ENCODE measurements around the gene RNH1.

Gene RNH1

DNA sequence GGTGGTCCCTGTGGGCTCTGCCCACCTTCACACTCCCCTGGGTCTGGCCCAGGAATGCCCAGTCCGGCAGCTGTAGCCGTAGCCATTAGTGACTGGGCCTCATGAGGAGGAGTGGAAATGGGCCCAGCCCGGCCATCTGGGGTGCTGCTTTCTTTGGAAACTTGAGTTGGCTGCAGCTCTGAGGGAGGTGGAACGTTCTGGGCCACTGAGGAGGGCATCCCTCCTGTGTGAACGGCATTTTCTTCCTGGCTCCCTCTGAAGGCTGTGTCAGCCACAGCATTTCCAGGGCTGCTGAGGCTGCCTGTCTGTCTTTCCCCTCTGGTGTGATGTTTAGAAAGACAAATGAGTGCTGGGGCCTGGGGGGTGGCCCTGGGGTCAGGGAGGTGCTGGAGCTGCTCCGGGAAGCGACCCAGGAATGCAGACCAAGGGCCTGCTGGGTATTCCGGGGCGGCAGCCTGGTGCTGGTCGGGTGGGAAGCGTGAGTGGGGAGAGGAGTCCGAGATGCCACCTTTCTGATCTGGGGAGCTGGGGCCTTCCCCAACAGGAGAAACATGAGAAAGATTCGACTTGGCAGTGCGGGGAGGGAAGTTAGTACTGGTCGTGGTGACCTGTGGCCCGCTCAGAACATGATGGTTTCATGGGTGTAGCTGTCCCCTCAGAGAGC is 29.9 kb downstream of the RNH1 start:
- TF ChIP-seq, protein P1, sequence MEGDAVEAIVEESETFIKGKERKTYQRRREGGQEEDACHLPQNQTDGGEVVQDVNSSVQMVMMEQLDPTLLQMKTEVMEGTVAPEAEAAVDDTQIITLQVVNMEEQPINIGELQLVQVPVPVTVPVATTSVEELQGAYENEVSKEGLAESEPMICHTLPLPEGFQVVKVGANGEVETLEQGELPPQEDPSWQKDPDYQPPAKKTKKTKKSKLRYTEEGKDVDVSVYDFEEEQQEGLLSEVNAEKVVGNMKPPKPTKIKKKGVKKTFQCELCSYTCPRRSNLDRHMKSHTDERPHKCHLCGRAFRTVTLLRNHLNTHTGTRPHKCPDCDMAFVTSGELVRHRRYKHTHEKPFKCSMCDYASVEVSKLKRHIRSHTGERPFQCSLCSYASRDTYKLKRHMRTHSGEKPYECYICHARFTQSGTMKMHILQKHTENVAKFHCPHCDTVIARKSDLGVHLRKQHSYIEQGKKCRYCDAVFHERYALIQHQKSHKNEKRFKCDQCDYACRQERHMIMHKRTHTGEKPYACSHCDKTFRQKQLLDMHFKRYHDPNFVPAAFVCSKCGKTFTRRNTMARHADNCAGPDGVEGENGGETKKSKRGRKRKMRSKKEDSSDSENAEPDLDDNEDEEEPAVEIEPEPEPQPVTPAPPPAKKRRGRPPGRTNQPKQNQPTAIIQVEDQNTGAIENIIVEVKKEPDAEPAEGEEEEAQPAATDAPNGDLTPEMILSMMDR (conservative IDR thresholded peaks at IDR 0.05; ENCODE audit: low read depth, low read length): no peak
- H3K4me3 ChIP-seq (ENCODE audit: low read length): no peak overlapping the region
- no peak for DNase-seq (ENCODE audit: low read depth)

GRCh38 chr11:476416-476815 is 30.6 kb downstream of the RNH1 start:
- DNase-seq (ENCODE audit: low read depth): no peak
- no peak overlapping the region for H3K4me3 ChIP-seq (ENCODE audit: low read length)
- TF ChIP-seq, protein P1 (conservative IDR thresholded peaks at IDR 0.05; ENCODE audit: low read depth, low read length): no peak

DNA sequence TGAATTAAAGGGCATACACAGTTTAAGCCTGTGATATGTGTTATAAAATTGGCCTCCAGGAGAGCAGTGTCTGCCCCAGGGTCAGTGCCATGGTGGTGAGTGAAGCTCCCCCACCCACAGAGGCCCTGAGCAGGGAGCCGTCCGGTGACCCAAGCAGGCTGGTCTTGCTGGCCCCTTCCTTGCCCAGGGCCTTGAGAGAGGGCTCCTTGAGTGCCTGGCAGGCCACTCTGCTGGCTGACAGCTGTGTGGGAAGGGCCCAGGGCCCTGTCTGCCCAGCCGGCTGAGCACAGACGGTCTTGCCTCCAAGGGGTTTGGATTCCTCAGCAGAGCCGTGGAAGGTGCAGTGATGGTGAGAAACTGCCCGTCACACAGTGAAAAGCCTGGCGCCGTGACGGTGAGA is 31.1 kb downstream of the RNH1 start:
- TF ChIP-seq, protein P1 (conservative IDR thresholded peaks at IDR 0.05; ENCODE audit: low read depth, low read length): no peak
- no peak overlapping the region for H3K4me3 ChIP-seq (ENCODE audit: low read length)
- DNase-seq (ENCODE audit: low read depth): no peak

DNA sequence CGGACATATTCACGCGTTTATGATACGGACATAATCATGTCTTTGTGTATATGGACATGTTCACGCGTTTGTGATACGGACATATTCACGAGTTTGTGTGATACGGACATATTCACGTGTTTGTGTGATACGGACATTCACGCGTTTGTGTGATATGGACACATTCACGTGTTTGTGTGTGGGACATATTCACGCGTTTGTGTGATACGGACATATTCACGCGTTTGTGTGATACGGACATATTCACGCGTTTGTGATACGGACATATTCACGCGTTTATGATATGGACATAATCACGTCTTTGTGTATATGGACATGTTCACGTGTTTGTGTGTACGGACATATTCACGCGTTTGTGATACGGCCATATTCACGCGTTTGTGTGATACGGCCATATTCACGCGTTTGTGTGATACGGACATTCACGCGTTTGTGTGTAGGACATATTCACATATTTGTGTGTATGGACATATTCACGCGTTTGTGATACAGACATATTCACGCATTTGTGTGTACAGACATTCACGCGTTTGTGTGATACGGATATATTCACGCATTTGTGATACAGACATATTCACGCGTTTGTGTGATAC is 32.0 kb downstream of the RNH1 start:
- TF ChIP-seq, protein P1 (conservative IDR thresholded peaks at IDR 0.05; ENCODE audit: low read depth, low read length): no peak
- no peak for DNase-seq (ENCODE audit: low read depth)
- H3K4me3 ChIP-seq (ENCODE audit: low read length): no peak overlapping the region

DNA sequence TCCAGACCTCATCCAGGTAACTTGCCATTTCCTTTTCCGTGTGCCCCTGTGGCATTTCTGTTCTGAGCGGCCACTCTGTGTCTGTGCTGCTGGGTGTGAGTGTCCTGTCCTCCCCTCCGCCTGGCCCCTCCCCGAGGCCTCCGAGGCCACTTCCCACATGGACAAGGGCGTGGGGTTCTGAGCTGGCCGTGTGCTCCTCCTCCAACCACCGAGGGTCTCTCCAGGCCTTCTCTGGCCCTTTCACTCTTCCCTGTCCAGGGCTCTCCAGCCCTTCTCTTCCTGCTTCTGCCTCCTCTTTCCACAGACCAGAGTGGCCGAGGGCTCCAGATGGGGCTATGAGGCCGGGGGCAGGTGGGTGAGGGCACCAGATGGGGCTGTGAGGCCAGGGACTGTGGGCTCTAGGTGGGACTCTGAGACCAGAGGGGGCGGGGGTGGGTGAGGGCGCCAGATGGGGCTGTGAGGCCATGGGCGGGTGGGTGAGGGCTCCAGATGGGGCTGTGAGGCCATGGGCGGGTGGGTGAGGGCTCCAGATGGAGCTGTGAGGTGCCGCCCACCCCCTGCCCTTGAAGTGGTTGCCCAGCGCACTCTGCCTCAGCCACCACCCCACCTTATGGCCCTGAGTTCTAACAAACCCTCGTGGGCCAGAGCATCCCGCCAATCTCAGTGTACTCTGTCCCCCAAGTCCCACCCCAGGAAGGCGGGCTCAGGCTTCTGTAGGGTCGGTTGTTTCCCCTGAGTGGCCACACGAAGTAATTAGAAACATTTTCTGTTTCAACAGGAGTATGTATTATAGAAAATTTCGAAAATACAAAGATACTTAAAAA is 32.9 kb downstream of the RNH1 start:
- DNase-seq (ENCODE audit: low read depth): no peak

DNA sequence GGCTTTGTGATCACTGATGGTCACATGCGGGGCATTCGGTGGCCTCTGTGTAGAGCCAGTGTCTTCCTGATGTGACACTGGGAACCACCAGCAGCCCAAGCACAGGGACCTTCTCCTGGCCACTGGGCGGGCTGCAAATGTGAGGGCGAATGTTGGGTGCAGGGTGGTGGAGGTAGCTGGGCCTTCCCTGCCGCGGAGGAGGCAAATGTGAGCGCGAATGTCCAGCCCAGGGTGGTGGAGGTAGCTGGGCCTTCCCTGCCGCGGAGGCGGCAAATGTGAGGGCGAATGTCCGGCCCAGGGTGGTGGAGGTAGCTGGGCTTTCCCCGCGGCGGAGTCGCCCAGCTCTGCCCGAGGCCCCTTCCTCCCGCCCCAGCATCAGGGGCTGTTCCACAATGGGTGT is 33.6 kb downstream of the RNH1 start:
- no peak for DNase-seq (ENCODE audit: low read depth)
- no peak overlapping the region for H3K4me3 ChIP-seq (ENCODE audit: low read length)
- TF ChIP-seq, protein P1 (conservative IDR thresholded peaks at IDR 0.05; ENCODE audit: low read depth, low read length): no peak

More for the DNA sequence above, 32.9 kb downstream of the RNH1 start:
- no peak overlapping the region for H3K4me3 ChIP-seq (ENCODE audit: low read length)
- TF ChIP-seq, protein P1 (conservative IDR thresholded peaks at IDR 0.05; ENCODE audit: low read depth, low read length): no peak

Measured in retinal pigment epithelial cell (primary cell).